Neural progenitor cell (in vitro differentiated cells): ENCODE data around the gene RAB1A. TPM values are rescaled to one million over a fixed set of nuclear protein-coding genes. Genes with fewer than 3 reads are reported as not detected.
"Not testable (repeated sequence)": the region's sequence is repeated elsewhere in the genome, so short reads cannot be mapped to it uniquely, and the experiment has no call there.

Experiments
- DNase-seq: peaks from one replicate; pipeline ENCODE4 v3.0.0-alpha.2; 2016; ENCODE audit warnings: low spot score
- H2AFZ ChIP-seq: fragments of 200-600 bp; sonication (generic); replicated peaks from 2 replicates; pipeline ENCODE4 v1.6.1; 2016; ENCODE audit warnings: antibody characterized with exemption
- H3F3A ChIP-seq: fragments of 200-600 bp; sonication (generic); 2 replicates; pipeline ENCODE4 v1.6.1; 2016; ENCODE audit warnings: antibody characterized with exemption, low read depth
- H3K27ac ChIP-seq: fragments of 200-600 bp; sonication (generic); 2 replicates; pipeline ENCODE4 v1.5.1; 2016; ENCODE audit warnings: mild to moderate bottlenecking
- H3K27me3 ChIP-seq: fragments of 200-600 bp; sonication (generic); 2 replicates; pipeline ENCODE4 v1.6.1; 2016; ENCODE audit warnings: mild to moderate bottlenecking, moderate library complexity
- H3K36me3 ChIP-seq: fragments of 200-600 bp; sonication (generic); 2 replicates; pipeline ENCODE4 v1.5.1; 2016
- H3K4me1 ChIP-seq: fragments of 200-600 bp; sonication (generic); 2 replicates; pipeline ENCODE4 v1.6.1; 2016; ENCODE audit warnings: mixed run types
- H3K4me2 ChIP-seq: fragments of 200-600 bp; sonication (generic); 2 replicates; pipeline ENCODE4 v1.6.1; 2016
- H3K4me3 ChIP-seq: fragments of 200-600 bp; sonication (generic); 2 replicates; pipeline ENCODE4 v1.5.1; 2016
- H3K79me2 ChIP-seq: fragments of 200-600 bp; sonication (generic); 2 replicates; pipeline ENCODE4 v1.6.1; 2016; ENCODE audit warnings: low read depth
- H3K9ac ChIP-seq: fragments of 200-600 bp; sonication (generic); 2 replicates; pipeline ENCODE4 v1.6.1; 2016
- H3K9me3 ChIP-seq: fragments of 200-600 bp; sonication (generic); 2 replicates; pipeline ENCODE4 v1.5.1; 2016; ENCODE audit warnings: low read depth
- H4K20me1 ChIP-seq: fragments of 200-600 bp; sonication (generic); 2 replicates; pipeline ENCODE4 v1.6.1; 2016; ENCODE audit warnings: low read depth
- H3K27ac Mint-ChIP-seq: 3 replicates; pipeline ENCODE4 v1.8.0; 2021; ENCODE audit warnings: mixed read lengths
- H3K27me3 Mint-ChIP-seq: 2 replicates; pipeline ENCODE4 v1.8.0; 2022; ENCODE audit warnings: low read depth, mild to moderate bottlenecking, inconsistent platforms, moderate library complexity, mixed read lengths; ENCODE audit not compliant: insufficient read depth
- H3K36me3 Mint-ChIP-seq: 3 replicates; pipeline ENCODE4 v1.8.0; 2021; ENCODE audit warnings: mixed read lengths
- H3K4me1 Mint-ChIP-seq: 3 replicates; pipeline ENCODE4 v1.8.0; 2021; ENCODE audit warnings: mixed read lengths
- H3K4me3 Mint-ChIP-seq: 3 replicates; pipeline ENCODE4 v1.8.0; 2021; ENCODE audit warnings: mild to moderate bottlenecking, moderate library complexity, mixed read lengths
- H3K9me3 Mint-ChIP-seq: 3 replicates; pipeline ENCODE4 v1.8.0; 2020; ENCODE audit warnings: mixed read lengths
- EZH2 ChIP-seq: fragments of 200-600 bp; sonication (generic); IDR thresholded peaks from 2 replicates; pipeline ENCODE4 v1.6.1; 2017; ENCODE audit warnings: antibody characterized with exemption, mild to moderate bottlenecking, moderate library complexity
- EZH2phosphoT487 ChIP-seq: fragments of 200-600 bp; sonication (generic); IDR thresholded peaks from 2 replicates; pipeline ENCODE4 v1.6.1; 2017; ENCODE audit warnings: antibody characterized with exemption
- total RNA-seq: library from RNA; depleted of rRNA; stranded (reverse); fragments of >200 nt; gene quantifications from 2 replicates; pipeline ENCODE4 v1.2.3, GENCODE V29; 2015; ENCODE audit warnings: low replicate concordance
- TF ChIP-seq, protein P1 (sequence below): fragments of 200-600 bp; sonication (generic); IDR thresholded peaks from 2 replicates; pipeline ENCODE4 v1.5.1; 2017; ENCODE audit warnings: antibody characterized with exemption, mild to moderate bottlenecking

RAB1A gene
- total RNA-seq, 1 donor from 2014 or later, result 100 TPM

DNA sequence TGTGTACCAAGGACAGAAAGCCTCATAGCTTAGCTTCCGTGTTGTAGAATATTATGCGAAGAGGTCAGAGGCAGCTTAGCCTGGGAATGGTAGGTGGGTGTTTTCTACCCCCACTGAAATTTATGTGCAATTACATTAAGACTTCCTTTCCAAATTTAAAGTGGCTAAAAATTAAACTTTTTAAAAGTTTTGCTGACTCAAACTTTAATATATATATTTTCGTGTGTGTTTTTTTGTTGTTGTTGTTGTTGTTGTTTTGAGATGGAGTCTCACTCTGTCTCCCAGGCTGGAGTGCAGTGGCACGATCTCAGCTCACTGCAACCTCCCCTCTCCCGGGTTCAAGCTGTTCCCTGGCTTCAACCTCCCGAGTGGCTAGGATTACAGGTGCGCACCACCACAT, 4.3 kb upstream of the RAB1A start:
- no peak overlapping the region for H3K4me2 ChIP-seq

DNA sequence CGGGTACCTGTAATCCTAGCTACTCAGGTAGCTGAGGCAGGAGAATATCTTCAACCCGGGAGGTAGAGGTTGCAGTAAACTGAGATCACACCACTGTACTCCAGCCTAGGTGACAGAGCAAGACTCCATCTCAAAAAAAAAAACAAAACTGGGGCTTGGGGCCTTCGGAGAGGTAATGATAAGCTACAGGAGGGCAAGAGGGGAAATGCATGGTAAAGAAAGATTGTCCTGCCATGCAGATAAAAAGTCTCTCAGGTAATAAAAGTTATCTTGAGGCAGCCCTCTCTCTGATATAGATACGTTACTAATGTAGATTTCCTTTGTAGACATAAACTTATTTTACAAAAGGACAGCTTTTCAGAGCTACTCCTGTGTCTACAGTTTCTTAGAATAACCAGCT, 3.7 kb upstream of the RAB1A start:
- Histone ChIP-seq H3K9me3 (no peaks in the 10 kb centered on the region), H3K4me1 (peaks cover 3% of the 10 kb centered on the region), H3K36me3 (no peaks in the 10 kb centered on the region), H3F3A (peaks cover 19% of the 10 kb centered on the region), H3K4me2 (no peak overlapping the region), H3K4me3 (no peak overlapping the region), H2AFZ (no peak overlapping the region), H3K9ac (no peak overlapping the region), H3K27ac (no peak overlapping the region), H3K27me3 (no peaks in the 10 kb centered on the region), H4K20me1 (peaks cover 7% of the 10 kb centered on the region), H3K79me2 (peaks cover 10% of the 10 kb centered on the region)
- H3K9me3 Mint-ChIP-seq, result no peaks in the 10 kb centered on the region
- no peaks in the 10 kb centered on the region for H3K36me3 Mint-ChIP-seq
- peaks cover 22% of the 10 kb centered on the region for H3K4me1 Mint-ChIP-seq
- H3K27ac Mint-ChIP-seq, result no peak overlapping the region
- no peak for DNase-seq
- H3K4me3 Mint-ChIP-seq, result no peak overlapping the region
- peaks cover 5% of the 10 kb centered on the region for H3K27me3 Mint-ChIP-seq
- TF ChIP-seq EZH2phosphoT487 (no peak), EZH2 (no peak)
- TF ChIP-seq, protein P1, sequence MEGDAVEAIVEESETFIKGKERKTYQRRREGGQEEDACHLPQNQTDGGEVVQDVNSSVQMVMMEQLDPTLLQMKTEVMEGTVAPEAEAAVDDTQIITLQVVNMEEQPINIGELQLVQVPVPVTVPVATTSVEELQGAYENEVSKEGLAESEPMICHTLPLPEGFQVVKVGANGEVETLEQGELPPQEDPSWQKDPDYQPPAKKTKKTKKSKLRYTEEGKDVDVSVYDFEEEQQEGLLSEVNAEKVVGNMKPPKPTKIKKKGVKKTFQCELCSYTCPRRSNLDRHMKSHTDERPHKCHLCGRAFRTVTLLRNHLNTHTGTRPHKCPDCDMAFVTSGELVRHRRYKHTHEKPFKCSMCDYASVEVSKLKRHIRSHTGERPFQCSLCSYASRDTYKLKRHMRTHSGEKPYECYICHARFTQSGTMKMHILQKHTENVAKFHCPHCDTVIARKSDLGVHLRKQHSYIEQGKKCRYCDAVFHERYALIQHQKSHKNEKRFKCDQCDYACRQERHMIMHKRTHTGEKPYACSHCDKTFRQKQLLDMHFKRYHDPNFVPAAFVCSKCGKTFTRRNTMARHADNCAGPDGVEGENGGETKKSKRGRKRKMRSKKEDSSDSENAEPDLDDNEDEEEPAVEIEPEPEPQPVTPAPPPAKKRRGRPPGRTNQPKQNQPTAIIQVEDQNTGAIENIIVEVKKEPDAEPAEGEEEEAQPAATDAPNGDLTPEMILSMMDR, result no peak

More for the DNA sequence above, 4.3 kb upstream of the RAB1A start:
- TF ChIP-seq, protein P1, result no peak
- TF ChIP-seq EZH2, result no peak
- TF ChIP-seq EZH2phosphoT487, result no peak
- H3K9ac ChIP-seq, result no peak overlapping the region
- no peak overlapping the region for H3K27ac ChIP-seq
- peaks cover 16% of the 10 kb centered on the region for H3K4me1 Mint-ChIP-seq
- peaks cover 18% of the 10 kb centered on the region for H3F3A ChIP-seq
- no peaks in the 10 kb centered on the region for H3K36me3 ChIP-seq
- H3K4me3 Mint-ChIP-seq, result no peak overlapping the region
- H3K27me3 ChIP-seq, result no peaks in the 10 kb centered on the region
- no peak overlapping the region for H2AFZ ChIP-seq
- no peaks in the 10 kb centered on the region for H3K4me1 ChIP-seq
- no peak overlapping the region for H3K4me3 ChIP-seq
- DNase-seq, result no peak
- H3K27ac Mint-ChIP-seq, result no peak overlapping the region
- H4K20me1 ChIP-seq, result peaks cover 2% of the 10 kb centered on the region
- no peaks in the 10 kb centered on the region for H3K9me3 Mint-ChIP-seq
- no peaks in the 10 kb centered on the region for H3K36me3 Mint-ChIP-seq
- peaks cover 8% of the 10 kb centered on the region for H3K27me3 Mint-ChIP-seq
- no peaks in the 10 kb centered on the region for H3K9me3 ChIP-seq
- peaks cover 4% of the 10 kb centered on the region for H3K79me2 ChIP-seq

DNA sequence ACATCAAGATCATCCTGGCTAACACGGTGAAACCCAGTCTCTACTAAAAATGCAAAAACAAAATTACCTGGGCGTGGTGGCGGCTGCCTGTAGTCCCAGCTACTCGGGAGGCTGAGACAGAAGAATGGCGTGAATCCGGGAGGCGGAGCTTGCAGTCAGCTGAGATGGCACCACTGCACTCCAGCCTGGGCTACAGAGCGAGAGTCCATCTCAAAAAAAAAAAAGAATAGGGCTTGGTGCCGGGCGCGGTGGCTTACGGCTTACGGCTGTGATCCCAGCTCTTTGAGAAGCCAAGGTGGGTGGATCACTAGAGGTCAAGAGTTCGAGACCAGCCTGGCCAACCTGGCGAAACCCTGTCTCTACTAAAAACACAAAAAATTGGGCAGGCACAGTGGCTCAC, 3.0 kb upstream of the RAB1A start:
- not testable (repeated sequence) for DNase-seq, H3K4me1 ChIP-seq, H2AFZ ChIP-seq, H3K27ac ChIP-seq, H3K27ac Mint-ChIP-seq, H3K4me2 ChIP-seq, H3K36me3 ChIP-seq, H3K9me3 ChIP-seq, H3K4me3 Mint-ChIP-seq, H3K36me3 Mint-ChIP-seq, H3K9me3 Mint-ChIP-seq, H3K27me3 ChIP-seq, H3K4me3 ChIP-seq, H3K27me3 Mint-ChIP-seq, H3K9ac ChIP-seq
- Histone ChIP-seq H3K79me2 (peaks cover 17% of the 10 kb centered on the region), H4K20me1 (peaks cover 14% of the 10 kb centered on the region), H3F3A (peaks cover 19% of the 10 kb centered on the region)
- H3K4me1 Mint-ChIP-seq, result peaks cover 29% of the 10 kb centered on the region

DNA sequence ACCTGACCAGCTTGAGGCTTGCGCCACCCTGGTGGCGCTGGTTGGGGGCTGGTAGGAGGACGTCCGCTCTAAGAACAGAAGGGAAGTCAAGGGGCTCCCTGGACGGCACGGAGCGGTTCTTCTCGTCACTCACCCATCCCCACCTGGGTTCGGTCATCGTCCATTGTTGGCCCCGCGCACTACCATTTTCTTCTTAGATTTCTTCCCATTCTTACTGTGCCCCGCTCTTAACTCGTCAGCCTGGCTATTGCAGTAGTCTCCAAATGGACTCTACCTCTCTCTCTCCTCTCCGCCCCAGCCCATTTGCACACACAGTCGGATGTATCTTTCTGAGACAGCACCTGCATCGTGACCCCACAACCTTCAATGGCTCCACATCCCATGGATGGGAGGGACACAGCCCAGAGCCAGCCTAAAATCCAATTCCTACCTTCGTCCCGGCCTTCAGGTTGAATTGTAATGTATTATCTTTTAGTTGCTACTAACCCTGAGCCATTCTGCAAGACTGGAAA, 814 bp upstream of the RAB1A start:
- Histone ChIP-seq H3K9ac (peak overlapping the region; percentile 29), H3K4me3 (peak overlapping the region; percentile 49), H2AFZ (peak overlapping the region; percentile 87), H3K36me3 (no peaks in the 10 kb centered on the region), H3K9me3 (no peaks in the 10 kb centered on the region), H3K27me3 (no peaks in the 10 kb centered on the region), H3F3A (peaks cover 19% of the 10 kb centered on the region), H3K79me2 (peaks cover 39% of the 10 kb centered on the region), H4K20me1 (peaks cover 35% of the 10 kb centered on the region), H3K27ac (peak overlapping the region; percentile 78), H3K4me2 (peak overlapping the region; percentile 62), H3K4me1 (peaks cover 17% of the 10 kb centered on the region)
- Mint-ChIP-seq H3K4me1 (peaks cover 34% of the 10 kb centered on the region), H3K36me3 (peaks cover 6% of the 10 kb centered on the region), H3K9me3 (no peaks in the 10 kb centered on the region), H3K27ac (peak overlapping the region; percentile 39), H3K4me3 (peak overlapping the region; percentile 100), H3K27me3 (peaks cover 2% of the 10 kb centered on the region)
- no peak for TF ChIP-seq EZH2
- TF ChIP-seq, protein P1, result no peak
- TF ChIP-seq EZH2phosphoT487, result no peak
- DNase-seq, result no peak
